ENCODE data around the gene SOHLH1.

Gene SOHLH1

GRCh38 chr9:135731454-135731853 is 32.2 kb upstream of the SOHLH1 start:
- in situ Hi-C loops (cut with MboI; ENCODE audit: low sequenced_read_pairs) = no loop called here

DNA sequence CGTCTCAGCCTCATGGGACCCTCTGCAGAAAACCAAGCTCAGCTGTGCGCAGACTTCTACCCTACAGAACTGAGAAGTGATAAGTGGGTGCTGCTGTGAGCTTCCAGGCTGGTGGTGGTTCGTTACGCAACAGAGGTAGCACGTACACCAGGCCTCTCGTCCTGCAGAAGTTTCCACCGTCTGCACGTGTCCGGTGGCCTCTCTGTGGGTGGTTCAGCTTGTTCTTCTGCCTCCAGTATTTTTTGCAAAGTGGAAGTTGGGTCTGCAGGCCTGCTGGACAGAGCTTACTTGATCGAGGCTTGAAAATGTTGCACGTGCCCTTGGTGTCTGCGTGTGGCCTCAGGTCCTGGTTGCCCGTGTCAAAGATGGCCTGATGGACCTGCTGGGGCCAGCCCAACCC is 30.2 kb upstream of the SOHLH1 start:
- in situ Hi-C loops (cut with MboI; ENCODE audit: low sequenced_read_pairs) = no loop called here

DNA sequence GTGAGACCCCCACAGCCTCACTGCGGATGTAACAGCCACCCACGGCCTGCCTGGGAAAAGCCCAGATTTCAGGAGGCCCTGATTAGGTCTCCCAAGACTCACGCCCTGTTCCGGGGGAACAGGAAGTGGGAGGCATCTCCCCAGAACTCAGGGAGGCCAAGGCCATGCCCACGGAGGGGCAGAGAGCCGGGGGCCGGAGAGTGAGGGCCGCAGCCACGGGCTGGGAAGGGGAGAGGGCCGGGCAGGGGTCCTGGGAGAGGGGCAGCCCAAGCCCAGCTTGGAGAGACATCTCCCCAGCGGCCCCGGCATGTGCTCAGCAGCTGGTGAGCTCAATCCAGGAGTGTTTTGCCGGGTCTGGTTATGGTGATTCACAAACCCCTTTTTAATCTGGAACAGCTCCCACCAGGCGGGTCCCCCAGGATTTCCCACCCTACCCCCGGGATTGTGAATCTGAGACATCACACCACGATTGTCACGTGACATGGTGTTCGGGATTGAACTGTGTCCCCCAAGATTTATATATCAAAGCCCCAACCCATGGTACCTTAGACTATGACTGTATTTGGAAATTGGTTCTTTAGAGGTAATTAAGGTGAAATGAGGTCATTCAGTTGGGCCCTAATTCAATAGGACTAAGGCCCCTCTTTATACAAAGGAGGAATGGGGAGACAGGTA is 29.3 kb upstream of the SOHLH1 start:
- in situ Hi-C loops (cut with MboI; ENCODE audit: low sequenced_read_pairs) = no loop called here

- in situ Hi-C loops (cut with MboI; ENCODE audit: low sequenced_read_pairs) = no loop called here
These were observed 28.1 kb upstream of the SOHLH1 start for GRCh38 chr9:135727257-135727875.

DNA sequence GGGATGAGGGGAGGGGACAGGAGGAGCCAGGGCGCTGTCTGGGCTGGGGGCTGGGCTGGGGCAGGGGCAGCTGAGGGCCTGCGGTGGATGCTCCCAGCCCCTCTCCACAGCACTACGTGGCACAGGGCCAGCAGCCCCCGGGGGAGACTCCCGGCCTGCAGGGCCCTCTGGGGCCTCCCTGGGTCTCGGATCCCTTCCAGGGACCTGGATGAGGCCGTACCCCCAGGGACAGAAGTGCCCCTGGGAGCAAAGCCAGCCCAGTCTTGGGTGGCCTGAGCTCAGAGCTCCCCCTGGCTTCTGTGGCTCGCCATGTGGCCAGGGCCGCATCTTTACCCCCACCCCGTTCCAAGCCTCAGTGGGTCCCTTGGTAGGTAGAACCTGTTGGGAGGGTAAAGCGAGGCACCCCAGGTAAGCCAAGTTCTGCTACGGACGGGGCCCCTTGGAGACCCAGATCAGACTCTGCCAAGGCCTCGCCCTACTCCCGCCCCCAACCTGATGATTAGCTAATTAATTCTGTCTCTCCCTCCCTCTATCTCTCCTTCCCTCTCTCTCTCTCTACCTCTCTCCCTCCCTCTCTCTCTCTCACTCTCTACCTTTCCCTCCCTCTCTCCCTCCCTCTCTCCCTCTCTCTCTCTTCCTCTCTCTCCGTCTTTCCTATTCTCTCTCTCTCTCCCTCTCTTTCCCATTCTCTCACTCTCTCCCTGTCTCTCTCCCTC is 27.0 kb upstream of the SOHLH1 start:
- in situ Hi-C loops (cut with MboI; ENCODE audit: low sequenced_read_pairs) = no loop called here

DNA sequence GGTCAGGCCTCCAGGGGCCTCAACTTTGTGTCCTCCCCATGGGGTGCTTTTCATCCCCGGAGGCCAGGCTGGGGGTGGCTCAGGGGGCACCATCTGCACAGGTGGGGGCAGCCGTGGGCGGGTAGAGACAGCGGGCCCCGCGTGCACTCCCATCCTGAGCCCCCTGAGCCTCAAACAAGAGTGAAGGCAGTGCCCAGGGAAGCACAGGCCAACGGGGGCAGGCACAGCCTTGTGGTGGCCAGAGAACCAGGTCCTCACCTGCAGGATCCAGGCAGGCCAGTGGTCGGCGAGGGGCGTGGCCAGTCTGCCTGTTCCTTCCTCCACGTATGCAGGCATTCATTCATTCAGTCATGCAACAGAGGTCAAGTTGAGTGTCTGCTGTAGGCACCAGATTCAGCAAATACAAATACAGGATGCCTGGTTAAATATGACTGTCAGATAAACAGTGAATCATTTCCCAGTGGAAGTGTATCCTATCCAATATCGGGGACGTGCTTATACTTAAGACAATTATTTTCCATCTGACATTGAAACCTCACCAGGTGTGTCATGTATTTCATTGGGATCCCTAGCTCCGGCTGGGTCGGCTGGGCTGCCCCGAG is 25.0 kb upstream of the SOHLH1 start:
- in situ Hi-C loops (cut with MboI; ENCODE audit: low sequenced_read_pairs) = no loop called here

DNA sequence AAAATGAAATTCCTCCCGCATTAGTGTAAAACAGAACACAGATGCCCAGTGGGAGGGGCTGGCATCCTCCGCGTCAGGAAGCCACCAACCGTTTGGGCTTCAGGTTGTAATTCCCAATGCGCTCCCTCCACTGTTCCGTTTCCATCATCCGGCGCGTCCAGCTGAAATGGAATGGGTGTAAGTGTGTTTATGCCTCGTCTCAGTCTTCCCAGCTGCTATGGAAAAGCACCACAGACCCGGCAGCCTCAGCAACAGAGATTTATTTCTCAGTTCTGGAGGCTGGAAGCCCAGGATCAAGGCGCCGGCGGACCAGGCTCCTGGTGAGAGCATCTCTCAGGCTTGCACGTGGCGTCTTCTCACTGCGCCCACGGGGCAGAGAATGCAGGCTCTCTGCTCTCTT is 23.1 kb upstream of the SOHLH1 start:
- in situ Hi-C loops (cut with MboI; ENCODE audit: low sequenced_read_pairs) = no loop called here

DNA sequence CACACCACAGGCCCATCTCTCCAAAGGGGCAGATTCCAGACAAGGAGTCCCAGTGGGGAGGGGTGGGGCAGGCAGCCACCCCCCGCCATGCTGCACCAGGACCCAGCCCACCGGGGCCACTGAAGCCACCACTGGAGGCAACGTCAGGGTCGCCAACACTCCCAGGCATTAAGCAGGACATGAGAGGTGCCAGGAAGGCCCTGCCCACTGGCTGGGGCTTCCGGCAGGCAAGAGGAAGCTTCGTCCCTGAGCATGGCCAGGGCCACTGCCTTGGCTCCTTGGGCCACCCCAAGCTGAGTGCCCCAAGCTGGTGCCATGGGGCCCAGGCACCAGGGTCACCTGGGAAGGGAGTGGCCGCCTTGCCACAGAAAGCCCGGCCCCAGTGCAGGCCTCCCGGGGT is 20.2 kb upstream of the SOHLH1 start:
- in situ Hi-C loops (cut with MboI; ENCODE audit: low sequenced_read_pairs) = no loop called here

DNA sequence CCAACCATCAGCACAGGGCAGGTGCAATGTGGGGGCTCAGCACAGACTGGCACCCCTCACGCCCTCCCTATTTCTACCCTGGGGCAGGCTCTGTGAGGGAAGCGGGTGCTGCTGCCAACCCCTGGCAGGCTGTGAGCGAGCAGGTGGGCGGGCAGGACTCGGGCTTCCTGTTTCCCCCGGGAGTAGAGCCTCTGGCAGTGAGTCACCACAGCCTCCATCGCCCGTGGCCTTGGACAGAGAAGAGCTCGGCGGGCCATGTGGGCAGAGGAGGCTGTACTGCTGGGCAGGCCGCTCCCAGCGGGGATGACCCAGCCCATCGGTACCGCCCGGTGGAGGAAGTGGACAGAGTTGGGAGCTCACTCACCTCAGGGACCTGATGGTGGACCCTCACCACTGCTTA is 19.3 kb upstream of the SOHLH1 start:
- in situ Hi-C loops (cut with MboI; ENCODE audit: low sequenced_read_pairs) = no loop called here

DNA sequence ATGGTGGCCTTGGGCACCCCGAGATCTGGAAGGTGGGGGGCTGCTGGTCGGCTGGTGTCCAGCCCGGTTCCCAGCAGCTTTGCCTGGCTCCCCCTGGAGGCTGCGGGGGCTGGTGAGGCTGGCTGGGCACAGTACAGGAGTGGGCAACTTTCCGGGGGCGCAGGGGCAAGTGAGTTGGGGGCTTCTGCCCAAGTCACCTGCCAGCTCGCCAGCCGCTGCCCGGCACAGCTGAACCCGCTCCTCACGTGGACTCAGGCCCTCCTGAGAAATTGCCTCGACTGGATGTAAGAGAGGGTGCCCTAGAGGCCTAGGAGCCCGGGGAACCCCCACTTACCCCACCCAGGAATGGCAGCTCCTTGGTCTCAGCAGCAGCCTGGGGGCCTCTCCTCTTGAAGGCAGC is 18.1 kb upstream of the SOHLH1 start:
- in situ Hi-C loops (cut with MboI; ENCODE audit: low sequenced_read_pairs) = no loop called here

- in situ Hi-C loops (cut with MboI; ENCODE audit: low sequenced_read_pairs) = no loop called here
These were observed 16.8 kb upstream of the SOHLH1 start for GRCh38 chr9:135716045-135716444.

GRCh38 chr9:135715056-135715595 is 15.8 kb upstream of the SOHLH1 start:
- in situ Hi-C loops (cut with MboI; ENCODE audit: low sequenced_read_pairs) = no loop called here

GRCh38 chr9:135714242-135715055 is 15.2 kb upstream of the SOHLH1 start:
- in situ Hi-C loops (cut with MboI; ENCODE audit: low sequenced_read_pairs) = no loop called here

GRCh38 chr9:135712613-135713295 is 13.5 kb upstream of the SOHLH1 start:
- in situ Hi-C loops (cut with MboI; ENCODE audit: low sequenced_read_pairs) = no loop called here

- in situ Hi-C loops (cut with MboI; ENCODE audit: low sequenced_read_pairs) = no loop called here
These were observed 12.6 kb upstream of the SOHLH1 start for GRCh38 chr9:135711881-135712280.

DNA sequence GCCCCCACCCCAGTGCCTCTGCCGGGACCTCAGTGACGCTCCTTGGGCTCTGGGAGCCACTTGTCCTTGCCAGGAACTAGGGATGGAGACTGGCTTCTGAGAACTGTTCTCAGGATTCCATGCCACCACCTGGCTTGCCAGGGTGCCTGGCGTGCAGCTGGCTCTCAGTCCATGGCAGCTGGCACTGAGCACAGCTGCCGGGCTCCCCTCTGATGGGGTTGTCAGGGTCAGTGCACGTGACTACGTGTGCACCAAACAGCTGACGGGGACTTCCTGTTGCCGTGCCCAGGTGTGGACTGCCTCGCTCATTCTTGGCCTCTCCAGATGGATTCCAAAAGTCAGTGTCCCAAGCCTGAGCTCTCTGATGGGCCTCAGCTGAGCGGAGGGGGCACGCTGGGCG is 12.1 kb upstream of the SOHLH1 start:
- in situ Hi-C loops (cut with MboI; ENCODE audit: low sequenced_read_pairs) = no loop called here

- in situ Hi-C loops (cut with MboI; ENCODE audit: low sequenced_read_pairs) = no loop called here
These were observed 8.9 kb upstream of the SOHLH1 start for GRCh38 chr9:135708164-135708563.

DNA sequence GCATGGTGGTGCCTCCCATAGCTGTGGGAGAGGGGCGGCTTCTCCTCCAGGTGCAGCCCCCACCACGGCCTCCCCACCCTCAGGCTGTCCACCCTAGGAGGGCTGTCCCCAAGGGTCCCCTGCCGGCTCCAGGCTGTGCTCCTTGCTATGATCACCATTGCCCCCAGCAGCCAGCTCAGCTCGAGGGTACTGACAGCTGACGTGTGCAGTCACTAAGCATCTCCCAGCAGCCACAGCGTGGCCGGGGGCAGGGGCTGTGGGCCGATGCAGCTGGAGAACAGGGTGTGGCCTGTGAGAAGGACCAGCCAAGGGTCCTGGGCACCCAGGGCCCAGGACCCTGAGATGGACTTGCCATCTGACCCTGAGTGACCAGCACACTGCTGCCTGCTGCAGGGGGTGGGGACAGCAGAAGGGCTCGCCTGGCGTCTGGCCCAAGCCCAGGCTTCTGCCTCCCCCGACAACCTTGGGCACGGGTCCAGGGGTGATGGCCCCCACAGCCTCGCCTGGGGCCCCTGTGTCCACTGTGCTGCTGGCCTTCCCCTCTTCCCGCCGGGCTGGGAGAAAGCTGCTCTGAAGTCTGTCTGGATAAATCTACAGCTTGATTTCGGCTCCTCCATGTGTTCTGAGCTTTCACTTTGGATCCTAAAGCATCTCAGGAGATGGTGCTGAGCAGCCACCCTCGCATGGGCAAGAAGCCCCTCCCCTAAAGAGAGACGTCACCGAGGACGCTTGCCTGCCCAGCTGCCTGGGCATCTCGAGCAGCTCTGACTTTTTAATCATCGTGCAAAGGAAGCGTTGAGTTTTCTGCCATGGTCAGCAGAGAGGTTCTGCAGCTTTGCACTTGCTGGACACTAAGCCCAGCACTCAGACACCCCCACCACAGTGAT is 8.2 kb upstream of the SOHLH1 start:
- in situ Hi-C loops (cut with MboI; ENCODE audit: low sequenced_read_pairs) = no loop called here

DNA sequence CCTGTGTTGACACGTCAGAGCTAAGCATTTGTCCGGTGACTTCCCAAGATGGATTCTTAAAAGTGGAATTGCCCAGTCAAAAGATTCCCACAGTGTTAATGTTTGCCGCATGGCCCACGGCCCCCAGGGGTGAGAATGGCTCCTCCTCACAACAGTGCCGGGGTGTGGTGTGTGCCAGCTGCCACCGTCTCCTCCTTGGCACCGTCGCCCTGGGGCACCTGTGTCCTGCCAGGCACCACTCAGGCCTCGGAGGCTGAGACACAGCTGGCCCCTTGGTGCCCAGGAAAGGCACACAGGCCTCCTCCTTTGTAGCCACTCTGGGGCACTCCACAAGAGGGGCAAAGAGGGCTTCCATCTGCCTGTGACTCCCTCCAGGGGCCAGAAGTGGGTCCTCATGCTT is 7.0 kb upstream of the SOHLH1 start:
- in situ Hi-C loops (cut with MboI; ENCODE audit: low sequenced_read_pairs) = no loop called here

Data from hTERT RPE-1 (cell line).